K562 (cell line): ENCODE measurements around the gene PRM1.

Experiments
- CTCF ChIP-seq, 3 experiments: IDR thresholded peaks in 2 of 3; conservative IDR thresholded peaks in 1 of 3; 2 replicates each; pipeline ENCODE4 v1.5.1; 2011 to 2012; ENCODE audit warnings: low read length in 3 of 3, mild to moderate bottlenecking in 3 of 3, control low read depth in 2 of 3, improper control_type of control experiment in 1 of 3, inconsistent platforms in 1 of 3, low read depth in 1 of 3, mixed read lengths in 1 of 3, moderate library complexity in 1 of 3; ENCODE audit not compliant: insufficient read depth in 2 of 3
- ELF1 ChIP-seq: fragments of 200-800 bp; sonication (Bioruptor generic); IDR thresholded peaks from 2 replicates; pipeline ENCODE4 v1.6.1; 2016; ENCODE audit warnings: missing genetic modification characterization, missing compliant biosample characterization
- TGIF2 ChIP-seq: sonication (generic); formaldehyde crosslinking; IDR thresholded peaks from 2 replicates; pipeline ENCODE4 v1.8.1; 2022; ENCODE audit warnings: mild to moderate bottlenecking, missing genetic modification reagents, moderate library complexity
- ZNF282 ChIP-seq: sonication (generic); formaldehyde crosslinking; IDR thresholded peaks from 2 replicates; pipeline ENCODE4 v1.8.1; 2023; ENCODE audit warnings: missing genetic modification reagents

- TF ChIP-seq CTCF (IDR thresholded peaks at IDR 0.05 in 2 of 3, conservative IDR thresholded peaks at IDR 0.05 in 1 of 3; ENCODE audit: insufficient read depth in 2 of 3, low read depth in 1 of 3, low read length in 3 of 3) (no peak), ELF1 (tag) (no peak), ZNF282 (CRISPR knock-in tag) (no peak), TGIF2 (CRISPR knock-in tag) (no peak)
Observed at GRCh38 chr16:11278681-11279628, 2.2 kb downstream of the PRM1 start.
